CD4-positive, alpha-beta T cell treated with Interleukin-1 beta for 1 hour (primary cell): Measurements from ENCODE around the gene GATA5.

ENCODE experiments used
- DNase-seq, 2 donors: peaks; one replicate each; pipeline ENCODE4 v3.0.0-alpha.2; 2020 to 2022

GATA5 gene

DNA sequence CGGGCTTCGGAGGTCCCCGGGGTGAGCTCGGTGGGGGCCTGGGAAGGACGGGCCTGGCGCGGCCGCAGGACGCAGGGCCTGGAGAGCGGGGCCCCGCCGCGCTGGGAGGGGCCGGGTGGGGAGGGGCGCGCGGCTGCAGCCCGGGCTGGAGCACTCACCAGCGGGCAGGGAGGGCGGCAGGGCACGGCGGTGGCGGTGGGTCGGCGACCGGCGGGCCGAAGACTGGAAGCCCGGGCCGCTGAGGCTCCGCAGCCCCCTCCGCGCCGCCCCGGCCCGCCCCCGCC, at the start of gene GATA5:
TSS of gene GATA5 (minus strand) at position 224 of the 284 bp plus-strand sequence. CDS start 474 bp downstream, outside the sequence.
- DNase-seq: no peak

DNA sequence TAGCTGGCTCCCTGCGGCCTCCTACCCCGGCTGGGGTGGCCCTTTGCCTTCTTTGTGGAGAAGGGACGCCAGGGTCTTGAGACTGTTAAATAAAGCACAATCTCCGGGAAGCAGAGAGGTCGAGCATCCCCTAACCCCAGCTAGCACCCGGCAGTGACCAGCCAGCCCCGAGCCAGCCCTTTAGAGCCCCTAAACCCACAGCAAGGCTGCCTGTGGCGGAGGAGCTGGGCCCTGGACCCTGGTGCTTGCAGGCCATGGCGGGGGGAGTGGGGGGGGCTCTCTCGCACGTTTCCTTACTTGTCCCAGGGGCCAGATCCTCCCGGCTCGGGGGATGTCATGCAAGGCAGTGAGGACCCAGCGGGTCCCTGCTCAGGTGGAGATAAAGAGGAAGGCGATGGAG, 49.2 kb upstream of the GATA5 start:
- no peak for DNase-seq

- no peak for DNase-seq
Observed at GRCh38 chr20:62524505-62524911, 48.7 kb upstream of the GATA5 start.

DNA sequence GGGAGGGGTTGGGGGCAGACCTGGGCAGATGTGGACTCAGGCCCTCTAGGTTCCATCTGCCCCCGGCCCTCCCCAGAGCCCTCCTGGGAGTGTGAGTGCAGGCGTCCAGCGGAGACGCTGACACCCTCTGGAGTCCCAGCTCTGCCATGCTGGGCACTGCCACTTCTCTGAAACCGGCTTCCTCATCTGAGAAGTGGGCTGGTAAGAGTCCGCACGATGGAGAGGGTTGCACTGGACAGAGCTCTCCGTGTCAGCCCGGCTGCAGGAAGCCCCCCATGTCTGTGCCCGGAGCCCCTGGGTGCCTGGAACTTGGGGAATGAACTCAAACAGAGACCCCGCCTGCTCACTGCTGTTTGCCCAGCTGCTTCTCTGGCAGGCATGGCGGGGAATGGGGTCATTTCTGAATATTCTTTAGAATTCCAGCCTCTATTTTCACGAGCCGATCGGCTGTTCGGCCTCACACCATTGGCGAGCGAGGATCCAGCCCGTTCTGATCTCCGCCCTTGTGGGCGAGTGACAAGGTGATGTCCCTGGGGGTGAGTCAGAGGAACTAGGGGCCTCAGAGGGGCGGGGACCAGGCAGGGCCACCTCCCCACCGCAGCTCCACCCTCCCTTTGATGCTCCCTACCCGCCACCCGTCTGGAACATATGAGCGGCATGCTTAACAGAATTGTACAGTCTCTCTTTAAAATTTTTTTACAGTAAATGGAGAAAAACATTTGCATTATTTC, 47.8 kb upstream of the GATA5 start:
- DNase-seq: peak; percentile 24 to 52

- DNase-seq: no peak
Observed at GRCh38 chr20:62522748-62523396, 47.1 kb upstream of the GATA5 start.

DNA sequence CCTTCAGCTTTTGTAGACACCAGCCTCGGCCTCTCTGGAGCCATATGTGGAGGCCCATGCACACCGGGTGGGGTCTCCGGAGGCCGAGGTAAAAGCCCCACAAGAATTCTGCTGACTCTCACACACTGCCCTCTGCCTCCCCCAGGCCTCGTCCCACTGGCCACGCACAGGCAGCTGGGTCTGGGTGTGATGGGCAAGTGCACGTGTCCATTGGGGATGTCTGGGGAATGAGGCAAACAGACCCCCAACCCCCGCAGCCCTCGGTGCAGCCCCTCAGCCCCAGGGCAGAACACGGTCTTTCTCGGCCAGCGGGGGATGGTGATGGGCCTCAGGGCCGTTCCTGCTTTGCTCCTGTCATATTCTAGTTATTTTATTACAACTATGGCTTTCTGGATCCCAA, 44.0 kb upstream of the GATA5 start:
- DNase-seq: no peak

- no peak for DNase-seq
Observed at GRCh38 chr20:62518911-62519310, 43.1 kb upstream of the GATA5 start.

- no peak for DNase-seq
Observed at GRCh38 chr20:62517901-62518610, 42.3 kb upstream of the GATA5 start.

DNA sequence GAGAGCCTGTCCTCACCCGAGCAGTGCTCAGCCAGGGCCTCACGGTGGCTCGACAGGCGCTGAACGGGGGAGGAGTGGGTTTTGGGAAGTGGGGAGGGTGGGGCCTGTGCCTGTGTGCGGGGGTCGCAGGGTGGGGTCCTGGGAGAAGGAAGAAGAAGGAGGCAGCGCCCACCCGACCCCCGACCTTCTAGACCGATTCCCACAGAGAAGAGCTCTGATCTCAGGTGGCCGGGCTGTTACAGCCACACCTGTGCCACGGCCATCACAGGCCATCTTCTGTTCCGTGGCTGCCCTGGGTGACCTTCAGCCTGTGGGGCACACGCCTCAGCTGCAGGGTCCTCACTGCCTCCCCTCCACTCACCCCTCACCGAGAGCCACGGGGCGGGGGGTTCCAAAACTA, 41.4 kb upstream of the GATA5 start:
- no peak for DNase-seq

GRCh38 chr20:62516338-62516737, 40.5 kb upstream of the GATA5 start:
- DNase-seq: no peak

DNA sequence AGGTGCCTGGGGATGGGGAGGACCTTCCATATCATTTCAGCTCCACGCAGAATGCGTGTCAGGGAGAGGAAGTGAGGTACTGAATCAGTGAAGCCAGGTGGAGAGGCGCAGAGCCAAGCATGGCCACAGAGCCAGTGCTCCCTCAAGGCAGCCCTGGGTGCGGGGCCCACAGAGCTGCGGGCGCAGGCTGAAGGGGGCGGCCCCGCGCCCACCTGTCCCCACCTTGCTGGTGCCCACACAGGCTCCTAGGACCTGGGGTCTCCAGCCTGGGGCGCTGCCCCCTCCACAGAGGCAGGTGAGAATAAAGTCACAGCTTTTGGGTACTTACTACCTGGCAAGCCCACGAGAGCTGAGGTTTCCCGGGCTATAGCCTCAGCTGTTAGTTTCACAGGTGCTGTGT, 40.0 kb upstream of the GATA5 start:
- DNase-seq: no peak

DNA sequence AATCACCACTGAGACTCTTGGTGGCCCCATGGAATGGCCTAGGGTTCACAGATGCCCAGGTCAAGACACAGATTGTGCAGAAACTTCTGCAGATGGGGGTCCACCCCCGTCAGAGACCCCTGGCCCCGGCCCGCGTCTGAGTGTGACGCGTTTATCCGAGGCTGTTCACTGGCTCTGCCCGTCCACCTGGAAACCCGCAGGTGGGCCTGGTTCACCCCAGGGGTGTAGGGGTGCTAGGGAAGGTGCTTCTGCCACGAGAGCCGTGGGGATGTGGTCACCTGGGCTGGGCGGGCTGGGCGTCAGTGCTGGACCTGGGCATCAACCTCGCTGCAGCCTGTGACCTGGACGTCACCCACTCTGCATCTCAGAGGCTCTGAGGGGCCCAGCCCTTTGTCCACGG, 39.5 kb upstream of the GATA5 start:
- no peak for DNase-seq

- DNase-seq: no peak
Observed at GRCh38 chr20:62513991-62514390, 38.2 kb upstream of the GATA5 start.

DNA sequence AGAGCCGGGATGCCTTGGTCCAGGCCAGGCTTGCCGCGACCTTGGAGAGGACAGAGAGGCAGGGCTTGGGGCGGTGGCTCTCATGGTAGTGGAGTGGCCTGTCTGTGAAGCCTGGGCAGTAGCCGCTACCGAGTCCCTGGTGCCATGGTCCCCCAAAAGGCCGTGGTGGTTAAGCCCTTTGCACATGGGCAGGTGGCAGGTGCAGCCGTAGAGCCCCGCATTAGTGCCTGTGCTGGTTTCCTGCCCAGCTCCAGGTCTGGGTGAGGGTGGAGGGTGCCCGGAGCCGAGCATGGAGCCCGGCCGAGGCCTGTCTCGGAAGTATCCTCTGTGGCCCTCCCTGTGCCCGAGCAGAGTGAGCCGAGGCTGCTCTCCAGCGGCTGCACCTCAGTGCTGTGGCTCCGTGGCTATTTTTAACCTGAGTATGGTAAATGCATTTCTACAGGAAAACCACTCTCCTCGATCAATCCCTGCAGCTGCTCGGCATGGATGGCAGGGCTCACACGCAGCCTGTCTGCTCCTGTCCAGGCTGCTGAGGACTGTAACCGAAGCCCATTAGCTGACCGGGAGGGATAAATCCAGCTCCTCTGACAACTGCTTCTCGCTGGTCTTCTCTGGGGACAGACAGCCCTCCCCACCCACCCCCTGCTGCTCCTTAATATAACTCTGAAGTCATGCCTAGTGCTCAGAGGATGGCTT, 36.3 kb upstream of the GATA5 start:
- DNase-seq: no peak

- DNase-seq: no peak
Observed at GRCh38 chr20:62511300-62511914, 35.6 kb upstream of the GATA5 start.

- no peak for DNase-seq
Observed at GRCh38 chr20:62508641-62509051, 32.9 kb upstream of the GATA5 start.

DNA sequence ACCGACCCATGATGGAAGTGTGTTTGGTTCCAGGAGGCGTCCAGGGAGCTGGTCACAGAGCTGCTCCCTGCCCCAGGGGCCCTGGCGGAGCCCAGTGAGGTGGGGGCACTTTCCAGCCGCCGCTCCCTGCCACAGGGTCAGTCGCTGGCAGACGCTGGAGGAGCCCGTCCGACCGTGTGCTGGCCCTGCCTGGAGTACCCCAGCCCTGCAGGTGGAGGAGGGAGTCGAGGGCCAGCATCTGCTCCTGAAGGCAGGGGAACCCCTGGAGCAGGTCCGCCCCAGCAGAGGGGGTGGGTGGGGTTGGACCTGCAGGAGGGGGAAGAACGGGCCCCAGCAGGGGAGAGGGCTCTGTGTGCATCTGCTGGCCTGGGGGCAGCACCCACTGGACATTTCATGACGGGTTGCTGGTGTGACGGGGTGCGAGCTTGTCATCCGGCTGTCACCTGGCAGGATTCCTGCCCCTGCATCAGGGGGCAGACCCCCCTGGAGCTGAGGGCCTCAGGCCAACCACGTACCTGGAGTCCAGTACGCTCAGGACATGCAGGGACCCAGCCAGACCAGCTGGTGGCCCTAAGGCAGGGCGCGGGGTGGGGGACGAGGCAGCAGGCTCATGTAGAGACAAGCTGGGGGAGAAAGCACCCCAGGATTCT, 32.3 kb upstream of the GATA5 start:
- DNase-seq: no peak

GRCh38 chr20:62507323-62507722, 31.5 kb upstream of the GATA5 start:
- no peak for DNase-seq

DNA sequence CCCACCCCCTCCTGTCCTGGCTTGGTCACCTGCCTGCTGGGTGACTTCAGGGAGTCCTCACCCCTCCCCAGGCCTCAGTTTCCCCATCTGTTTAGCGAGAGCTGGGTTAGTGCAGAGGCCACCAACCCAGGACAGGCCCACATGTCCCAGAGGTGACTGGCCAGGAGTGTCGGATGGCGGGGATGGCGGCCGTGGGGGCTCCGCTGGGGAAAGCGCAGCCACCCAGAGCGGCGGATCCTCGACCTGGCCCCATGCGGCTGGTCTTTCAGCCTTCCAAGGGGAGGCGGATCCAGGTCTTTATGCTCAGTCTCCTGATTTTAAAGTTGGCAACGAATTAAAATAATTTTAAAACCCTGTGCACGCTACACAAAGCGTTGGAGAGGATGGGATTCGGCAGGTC, 31.0 kb upstream of the GATA5 start:
- no peak for DNase-seq

DNA sequence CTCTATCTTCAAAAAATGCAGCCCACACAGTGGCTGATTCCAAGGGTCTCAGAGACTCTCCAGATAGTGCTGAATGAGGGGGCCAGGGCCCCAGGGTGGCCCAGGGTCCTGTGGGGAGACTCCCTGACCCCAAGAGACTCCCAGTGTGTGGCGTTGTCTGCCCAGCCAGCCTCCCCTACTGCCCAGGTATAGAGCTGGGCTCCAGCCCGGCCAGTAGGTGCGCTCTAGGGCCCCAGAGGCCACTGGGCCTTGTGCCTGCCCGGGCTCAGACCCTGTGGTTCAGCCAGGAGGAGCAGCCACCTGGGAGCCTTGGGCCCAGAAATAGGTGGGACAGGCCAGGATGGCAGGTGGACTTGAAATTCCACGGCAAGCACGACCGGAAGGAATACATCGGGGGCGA, 30.3 kb upstream of the GATA5 start:
- DNase-seq: no peak

- DNase-seq: no peak
Observed at GRCh38 chr20:62505337-62506045, 29.7 kb upstream of the GATA5 start.

GRCh38 chr20:62504323-62504722, 28.5 kb upstream of the GATA5 start:
- DNase-seq: no peak
